GM21576 (cell line): ENCODE data around the gene ATAD3B.
"Not testable (repeated sequence)": the region's sequence is repeated elsewhere in the genome, so short reads cannot be mapped to it uniquely, and the experiment has no call there.

Experiments
- ATAC-seq: cut with Tn5 transposase; IDR thresholded peaks from one replicate; pipeline ENCODE4 v1.9.1; 2021; ENCODE audit warnings: mild to moderate bottlenecking, moderate library complexity; ENCODE audit not compliant: unreplicated experiment

Gene ATAD3B

DNA sequence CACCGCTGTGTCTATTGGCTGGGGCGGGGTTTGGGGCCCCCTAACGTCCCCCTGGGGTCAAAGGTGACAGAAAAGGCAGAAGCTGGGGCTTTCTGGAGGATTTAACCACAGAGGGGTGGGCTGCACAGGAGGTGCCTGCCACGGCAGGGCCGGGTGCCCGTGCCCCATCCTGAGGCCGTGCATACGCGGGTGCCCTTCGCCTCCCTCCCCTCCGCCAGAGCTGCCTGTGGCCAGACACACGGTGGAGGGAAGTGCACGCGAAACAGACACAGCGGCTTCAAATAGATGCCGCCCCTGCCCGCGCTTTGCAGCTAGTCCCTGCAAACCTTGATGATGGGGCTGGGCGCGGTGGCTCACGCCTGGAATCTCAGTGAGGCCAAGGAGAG lies 37.9 kb downstream of the ATAD3B start:
- ATAC-seq: not testable (repeated sequence)

DNA sequence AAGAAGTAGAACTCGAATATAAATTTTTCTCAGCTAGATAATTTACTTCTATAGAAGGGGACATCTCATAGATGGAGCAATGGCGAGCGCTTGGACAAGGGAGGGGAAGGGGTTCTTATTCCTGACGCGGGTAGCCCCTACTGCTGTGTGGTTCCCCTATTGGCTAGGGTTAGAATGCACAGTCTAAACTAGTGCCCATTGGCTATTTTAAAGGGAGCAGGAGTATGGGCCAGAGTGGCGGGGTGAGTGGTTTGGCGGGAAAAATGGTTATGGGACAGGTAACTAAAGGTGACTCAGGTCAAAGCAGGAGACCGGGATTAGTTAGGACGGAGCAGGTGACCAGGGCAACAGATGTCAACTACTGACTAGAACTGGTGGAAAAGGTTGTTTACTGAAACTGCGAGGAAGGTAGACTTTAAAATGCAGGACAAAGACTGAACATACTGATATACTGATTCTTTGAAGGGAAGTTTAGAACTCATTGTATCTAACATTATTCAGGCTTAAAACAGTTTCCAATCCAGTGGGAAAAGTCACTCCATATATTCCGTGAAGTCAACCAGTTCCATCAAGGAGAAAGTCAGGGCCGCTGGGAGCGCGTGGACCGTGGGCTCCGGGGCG lies 39.5 kb downstream of the ATAD3B start:
- no peak for ATAC-seq

DNA sequence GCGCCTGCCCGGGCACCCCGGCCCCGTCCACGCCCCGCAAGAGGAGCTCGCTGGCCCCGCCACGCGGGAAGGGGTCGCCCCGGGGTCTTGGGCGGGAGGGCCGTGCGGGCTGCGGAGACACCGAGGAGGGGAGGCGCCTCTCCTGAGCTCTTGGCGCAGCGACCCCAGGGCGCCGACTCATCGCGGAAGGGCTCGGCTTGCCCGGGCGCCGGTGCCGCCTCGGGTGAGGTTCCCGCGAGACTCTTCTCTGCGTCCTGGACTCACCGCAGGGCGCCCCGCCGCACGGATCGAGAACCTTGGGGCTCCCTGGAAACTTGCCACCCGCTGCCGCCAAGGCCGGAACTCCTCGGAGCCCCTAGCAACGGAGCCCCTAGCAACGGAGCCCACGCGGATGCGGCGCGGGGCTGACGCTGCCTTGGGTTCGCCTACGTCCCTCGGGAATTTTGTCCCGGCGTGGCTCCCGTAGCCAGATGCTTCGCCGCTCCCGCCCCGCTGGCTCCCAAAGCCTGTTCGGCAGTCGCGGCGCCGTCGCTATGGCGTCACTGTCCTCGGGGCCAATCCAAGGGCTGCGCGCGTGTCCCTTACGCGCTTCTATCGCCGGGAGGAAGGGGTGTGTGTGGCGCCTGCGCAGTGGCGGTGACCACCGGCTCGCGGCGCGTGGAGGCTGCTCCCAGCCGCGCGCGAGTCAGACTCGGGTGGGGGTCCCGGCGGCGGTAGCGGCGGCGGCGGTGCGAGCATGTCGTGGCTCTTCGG lies 40.1 kb downstream of the ATAD3B start, which contains the start of gene ATAD3A:
TSS of gene ATAD3A (plus strand) at position 630 of the 753 bp plus-strand sequence. CDS start at position 737, 107 bp downstream.
- ATAC-seq: peak; percentile 86

DNA sequence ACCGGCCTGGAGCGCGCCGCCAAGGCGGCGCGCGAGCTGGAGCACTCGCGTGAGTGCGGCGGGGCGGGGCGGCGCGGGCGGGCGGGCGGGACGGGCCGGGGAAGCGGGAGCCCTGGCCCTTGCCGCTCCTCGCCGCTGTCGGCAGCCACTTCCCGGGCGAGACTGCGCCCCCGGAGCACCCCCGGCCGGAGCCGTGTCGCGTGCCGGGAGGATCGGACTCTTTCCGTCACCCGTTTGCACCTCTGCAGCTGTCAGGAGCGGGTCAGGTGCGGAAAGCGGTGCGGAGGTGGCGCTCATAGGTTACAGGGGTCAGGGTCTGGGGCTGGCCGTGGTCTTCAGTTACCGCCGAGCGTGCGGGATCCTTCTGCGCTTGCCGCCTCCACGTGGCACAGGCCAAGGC lies 40.9 kb downstream of the ATAD3B start:
- ATAC-seq: not testable (repeated sequence)

DNA sequence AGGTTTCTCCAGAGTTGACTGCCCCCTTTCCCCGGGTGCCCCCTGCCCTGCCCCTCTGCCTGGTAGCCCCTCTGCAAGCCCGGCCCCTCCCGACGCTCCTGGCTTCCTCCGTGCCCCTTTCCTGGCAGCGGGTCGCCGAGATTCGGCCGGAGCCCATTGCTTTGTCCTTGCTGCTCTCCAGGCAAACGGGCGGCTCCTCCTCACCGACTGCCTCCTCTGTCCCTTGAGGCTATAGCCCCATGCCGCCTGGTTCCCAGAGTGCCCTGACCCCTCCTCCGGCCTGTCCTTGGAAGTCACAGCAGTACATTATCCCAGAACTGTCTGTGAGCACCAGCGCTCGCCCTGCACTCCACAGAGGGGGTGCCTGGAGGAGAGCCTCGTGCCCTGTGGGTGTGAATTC lies 42.1 kb downstream of the ATAD3B start:
- ATAC-seq: not testable (repeated sequence)

DNA sequence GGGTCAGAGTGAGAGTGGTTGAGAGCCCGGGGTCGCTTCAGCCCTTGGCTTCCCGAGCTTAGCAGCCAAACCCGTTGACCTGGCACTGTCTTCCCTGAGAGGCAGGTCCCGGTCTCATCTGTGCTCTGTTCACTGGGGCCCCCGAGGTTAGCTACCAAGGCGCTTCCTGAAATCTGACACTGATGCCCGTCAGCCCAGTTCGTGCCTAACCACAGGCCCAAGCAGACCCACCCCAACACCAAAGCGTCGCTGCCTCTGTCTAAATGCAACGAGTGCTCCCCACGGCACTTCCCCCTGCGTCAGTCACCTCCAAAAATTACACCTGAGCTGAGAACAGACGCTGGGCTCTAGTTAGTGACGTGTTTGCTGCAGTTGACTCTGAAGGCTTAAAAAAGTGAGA lies 42.8 kb downstream of the ATAD3B start:
- not testable (repeated sequence) for ATAC-seq

DNA sequence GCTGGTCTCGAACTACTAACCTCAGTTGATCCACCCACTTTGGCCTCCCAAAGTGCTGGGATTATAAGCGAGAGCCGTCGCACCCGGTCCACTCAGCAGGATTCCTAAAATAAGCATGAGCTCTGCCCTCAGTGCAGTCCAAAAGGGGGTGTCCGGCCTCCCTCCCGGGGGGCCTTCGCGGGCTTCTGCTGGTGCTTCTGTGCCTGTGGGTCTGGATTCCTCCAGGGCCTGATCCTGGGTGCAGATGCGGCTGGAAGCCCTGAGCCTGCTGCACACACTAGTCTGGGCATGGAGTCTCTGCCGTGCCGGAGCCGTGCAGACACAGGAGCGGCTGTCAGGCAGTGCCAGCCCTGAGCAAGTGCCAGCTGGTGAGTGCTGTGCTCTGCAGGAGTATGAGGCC lies 45.4 kb downstream of the ATAD3B start:
- not testable (repeated sequence) for ATAC-seq

DNA sequence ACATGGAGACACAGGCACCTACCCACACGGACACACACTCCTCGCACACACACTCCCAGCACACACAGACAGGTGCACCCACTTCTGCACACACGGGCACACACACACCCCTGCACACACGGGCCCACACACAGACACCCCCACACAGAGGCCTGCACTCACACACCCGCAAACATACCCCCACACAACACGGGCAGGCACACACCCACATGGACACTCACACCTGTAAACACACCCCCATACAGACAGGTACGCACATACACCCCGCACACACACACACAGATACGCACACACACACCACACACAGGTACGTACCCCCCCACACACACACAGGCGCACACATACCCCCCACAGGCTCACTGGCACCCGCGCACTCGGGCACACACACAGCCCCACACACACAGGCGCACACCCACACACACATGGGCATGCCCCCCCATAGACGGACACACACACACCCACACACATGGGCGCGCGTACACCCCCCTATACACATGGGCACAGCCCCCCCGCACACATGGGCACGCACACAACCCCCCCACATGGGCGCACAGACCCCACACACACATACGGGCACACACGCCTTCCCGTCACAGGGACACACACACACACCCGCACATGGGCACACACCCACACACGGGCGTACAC lies 46.5 kb downstream of the ATAD3B start:
- no peak for ATAC-seq

DNA sequence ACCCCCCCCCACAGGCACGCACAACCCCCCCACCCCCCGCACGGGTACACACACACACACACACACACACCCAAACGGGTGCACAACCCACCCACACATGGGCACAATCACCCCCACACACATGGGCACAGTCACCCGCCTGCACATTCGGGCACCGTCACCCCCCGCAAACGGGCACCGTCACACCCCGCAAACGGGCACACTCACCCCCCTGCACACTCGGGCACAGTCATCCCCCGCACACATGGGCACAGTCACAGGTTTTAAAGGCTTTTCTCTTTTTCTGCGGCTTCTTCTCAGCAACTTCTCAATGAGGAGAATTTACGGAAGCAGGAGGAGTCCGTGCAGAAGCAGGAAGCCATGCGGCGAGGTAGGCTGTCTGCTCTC lies 47.0 kb downstream of the ATAD3B start:
- not testable (repeated sequence) for ATAC-seq

DNA sequence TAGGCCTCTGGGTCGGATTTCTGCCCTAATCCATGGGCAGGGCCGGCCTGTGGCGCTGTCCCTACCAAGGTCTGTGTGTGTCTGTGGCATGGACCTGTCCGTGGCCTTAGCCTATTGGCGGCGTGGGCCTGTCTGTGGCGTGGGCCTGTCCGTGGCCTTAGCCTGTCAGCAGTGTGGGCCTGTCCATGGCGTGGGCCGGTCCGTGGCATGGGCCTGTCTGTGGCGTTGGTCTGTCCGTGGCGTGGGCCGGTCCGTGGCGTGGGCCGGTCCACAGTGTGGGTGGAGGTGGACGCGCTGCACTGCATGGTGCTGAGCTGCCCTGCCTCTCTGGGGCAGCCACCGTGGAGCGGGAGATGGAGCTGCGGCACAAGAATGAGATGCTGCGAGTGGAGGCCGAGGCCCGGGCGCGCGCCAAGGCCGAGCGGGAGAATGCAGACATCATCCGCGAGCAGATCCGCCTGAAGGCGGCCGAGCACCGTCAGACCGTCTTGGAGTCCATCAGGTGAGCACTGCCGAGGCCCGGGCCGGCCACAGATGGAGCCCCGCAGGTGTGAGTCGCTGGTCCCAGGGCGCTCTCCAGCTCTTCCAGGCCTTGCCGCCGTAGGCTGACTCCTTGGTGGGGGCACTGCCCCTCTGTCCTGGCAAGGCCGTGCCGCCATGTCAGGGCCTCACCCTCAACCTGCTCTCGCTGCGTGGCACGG lies 48.4 kb downstream of the ATAD3B start:
- ATAC-seq: not testable (repeated sequence)

DNA sequence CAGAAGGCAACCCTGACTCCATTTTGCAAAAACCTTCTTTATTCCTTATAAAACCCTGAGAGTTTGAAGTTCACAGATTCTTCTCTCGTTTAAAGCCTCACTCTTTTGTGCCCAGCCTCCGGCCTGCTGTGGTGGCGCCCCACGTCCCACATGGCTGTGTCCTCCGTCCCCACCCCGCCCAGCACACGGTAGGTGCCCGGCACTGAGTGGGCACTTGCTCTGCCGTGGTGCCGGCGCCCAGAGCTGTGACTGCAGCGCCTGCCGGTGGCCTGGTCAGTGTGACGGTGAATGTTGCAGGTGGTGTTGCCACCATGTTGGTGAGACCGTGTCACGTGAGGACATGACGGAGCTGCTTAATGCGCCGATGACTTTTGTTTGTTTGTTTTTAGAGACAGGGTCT lies 49.8 kb downstream of the ATAD3B start:
- no peak for ATAC-seq

DNA sequence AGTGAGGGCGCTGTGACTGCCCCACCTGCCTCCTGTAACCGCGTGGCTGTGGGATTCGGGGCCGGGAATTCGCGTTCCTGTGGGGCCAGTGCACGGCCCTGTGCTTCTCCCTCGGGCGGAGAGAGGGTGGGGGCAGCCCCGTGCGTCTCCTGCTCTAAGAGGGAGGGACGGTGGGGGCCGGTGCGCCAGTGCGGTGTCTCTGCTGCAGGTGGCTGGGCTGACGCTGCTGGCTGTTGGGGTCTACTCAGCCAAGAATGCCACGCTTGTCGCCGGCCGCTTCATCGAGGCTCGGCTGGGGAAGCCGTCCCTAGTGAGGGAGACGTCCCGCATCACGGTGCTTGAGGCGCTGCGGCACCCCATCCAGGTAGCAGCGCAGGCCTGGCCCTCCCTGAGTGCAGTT lies 51.0 kb downstream of the ATAD3B start:
- not testable (repeated sequence) for ATAC-seq

DNA sequence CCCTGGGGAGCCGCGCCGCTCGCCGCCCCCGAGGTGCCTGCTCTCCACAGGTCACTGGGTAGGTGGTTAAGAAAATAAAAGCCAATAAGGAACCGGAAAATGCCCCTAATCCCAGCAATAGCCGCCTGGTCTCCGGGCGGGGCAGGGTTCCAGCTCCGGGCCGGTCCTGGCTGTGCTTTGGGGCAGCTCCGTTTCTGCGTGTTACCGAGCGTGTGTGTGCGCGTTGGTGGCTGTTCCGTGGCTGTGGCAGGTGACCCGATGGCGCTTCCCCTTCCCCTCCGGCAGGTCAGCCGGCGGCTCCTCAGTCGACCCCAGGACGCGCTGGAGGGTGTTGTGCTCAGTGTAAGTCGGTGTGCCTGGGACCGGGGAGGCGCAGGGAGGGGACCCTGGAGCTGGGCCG lies 51.7 kb downstream of the ATAD3B start:
- ATAC-seq: not testable (repeated sequence)

DNA sequence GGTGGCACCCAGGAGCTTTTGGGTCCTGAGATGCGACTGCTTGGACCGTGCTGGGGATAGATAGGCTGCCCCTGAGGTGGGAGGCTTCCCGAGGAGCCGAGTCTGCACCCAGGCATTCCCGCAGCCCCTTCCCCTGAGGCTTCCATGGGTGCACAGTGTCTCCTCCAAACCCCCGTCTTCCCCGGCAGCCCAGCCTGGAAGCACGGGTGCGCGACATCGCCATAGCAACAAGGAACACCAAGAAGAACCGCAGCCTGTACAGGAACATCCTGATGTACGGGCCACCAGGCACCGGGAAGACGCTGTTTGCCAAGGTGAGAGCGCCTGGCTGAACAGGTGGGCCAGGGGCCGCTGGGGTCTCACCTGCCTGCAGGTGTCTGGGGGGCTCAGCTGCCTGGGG lies 52.1 kb downstream of the ATAD3B start:
- ATAC-seq: not testable (repeated sequence)

DNA sequence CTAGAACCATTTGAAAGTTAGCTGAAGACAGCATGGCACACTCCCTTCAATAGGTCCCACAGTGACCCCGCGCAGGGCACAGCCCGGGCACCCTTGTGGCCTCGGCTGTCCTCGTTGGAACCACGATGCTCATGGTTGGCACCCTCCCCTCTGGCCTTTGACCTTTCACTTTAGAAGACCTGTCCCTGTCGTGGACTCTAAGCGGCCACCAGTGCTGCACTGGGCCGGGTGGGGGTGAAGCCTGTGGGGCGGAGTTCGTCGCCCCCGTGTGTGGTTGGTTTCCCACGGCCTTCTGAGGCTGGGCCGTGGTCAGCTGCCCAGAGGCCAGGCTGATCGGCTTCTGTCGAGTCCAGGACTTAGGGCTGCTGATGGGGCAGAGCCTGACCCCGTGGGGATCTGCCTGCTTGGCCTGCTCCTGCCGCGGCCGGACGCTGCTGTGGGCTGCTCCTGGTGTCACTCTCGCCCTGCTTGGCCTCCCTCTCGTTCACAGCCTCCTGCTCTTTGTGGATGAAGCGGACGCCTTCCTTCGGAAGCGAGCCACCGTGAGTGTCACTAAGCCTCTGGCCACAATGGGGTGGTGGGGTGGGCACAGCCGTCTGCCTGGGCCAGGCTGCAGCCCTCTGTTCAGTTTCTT lies 53.3 kb downstream of the ATAD3B start:
- ATAC-seq: not testable (repeated sequence)

DNA sequence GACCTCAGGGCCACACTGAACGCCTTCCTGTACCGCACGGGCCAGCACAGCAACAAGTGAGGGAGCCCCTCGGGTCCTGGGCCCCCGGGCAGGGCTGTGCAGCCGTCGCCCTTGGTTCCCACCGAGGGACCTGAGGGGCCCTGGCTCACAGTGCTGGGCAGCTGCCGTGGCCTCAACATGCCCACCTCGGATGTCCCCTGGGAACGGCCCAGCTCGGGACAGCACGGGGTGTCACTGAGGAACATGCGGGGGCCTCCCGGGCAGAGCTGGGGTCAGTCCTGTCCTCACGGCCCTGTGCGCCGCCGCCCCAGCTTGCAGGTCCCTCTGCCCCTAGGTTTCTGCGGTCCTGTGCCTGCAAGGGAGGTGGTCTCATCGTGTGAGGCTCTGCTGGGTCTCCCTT lies 54.9 kb downstream of the ATAD3B start:
- ATAC-seq: not testable (repeated sequence)

DNA sequence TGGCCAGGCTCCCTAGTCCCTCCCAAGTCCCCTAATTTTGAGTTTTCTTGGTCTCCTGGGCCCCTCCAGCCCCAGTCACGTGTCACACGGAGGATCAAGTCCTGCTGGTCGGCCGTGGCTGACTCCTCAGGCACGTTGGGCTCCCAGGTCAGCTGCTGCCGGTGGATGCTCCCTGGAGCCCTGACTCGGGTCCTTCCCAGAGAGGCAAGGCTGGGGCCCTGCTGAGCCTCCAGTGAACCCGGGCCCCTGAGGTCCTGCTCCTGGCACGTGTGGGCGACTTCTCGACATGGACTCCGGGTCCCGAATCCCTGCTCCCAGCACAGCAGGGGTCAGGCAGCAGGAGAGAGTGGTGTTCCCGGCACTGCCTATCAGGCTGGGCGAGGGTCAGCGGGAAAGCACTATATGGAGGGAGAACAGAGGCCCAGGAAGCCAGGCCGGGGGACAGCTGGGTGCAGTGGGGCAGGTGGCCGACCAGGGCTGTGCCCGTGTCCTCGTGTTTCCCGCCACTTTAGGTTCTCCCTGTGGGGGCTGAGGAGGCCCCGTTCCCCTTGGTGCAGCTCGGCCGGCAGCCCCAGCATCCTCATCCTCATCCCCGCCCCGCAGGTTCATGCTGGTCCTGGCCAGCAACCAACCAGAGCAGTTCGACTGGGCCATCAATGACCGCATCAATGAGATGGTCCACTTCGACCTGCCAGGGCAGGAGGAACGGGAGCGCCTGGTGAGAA lies 55.7 kb downstream of the ATAD3B start:
- ATAC-seq: no peak

DNA sequence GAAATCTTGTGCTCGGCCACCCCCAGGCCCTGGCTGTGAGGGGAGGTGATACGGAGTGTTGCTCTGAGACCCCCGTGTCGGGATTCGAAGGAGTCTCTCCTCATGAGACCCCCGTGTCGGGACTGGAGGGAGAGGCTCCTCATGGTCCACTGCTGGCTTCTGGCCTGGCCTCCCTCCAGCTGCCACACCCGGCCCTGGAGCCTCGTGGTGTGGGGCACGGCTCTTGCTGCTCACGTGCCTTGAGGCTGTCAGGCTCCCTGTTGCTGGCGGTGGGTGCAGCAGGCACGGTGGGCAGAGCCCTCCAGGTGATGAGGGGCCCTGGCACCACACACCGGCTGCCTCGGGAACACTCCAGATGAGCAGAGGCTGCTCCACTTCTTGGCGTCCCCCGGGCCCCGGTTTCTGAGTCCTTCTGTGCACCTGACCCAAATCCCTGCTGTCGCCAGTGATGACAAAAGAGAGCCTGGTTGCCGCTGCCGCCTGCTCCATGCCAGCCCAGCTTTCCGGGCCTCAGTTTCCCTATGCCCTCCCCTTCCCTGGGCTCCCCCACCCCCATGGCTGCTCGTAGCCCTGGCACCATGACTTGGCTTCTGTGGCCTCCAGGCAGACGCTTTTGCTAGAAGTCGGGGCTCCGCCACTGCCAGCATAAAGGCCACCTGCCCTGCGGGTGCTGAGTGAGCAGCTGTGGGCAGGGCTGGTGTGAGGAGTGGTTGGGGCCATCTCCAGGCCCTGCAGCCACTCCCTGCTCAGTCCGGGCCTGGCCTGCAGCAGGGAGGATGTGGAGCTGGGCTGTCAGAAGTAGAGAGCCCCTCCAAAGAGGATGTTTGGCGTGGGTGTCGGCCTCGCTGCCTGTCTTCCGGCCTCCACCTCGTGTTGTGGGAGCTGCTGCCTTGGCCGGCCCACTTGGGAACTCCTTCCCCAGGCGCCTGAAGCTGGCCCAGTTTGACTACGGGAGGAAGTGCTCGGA lies 57.0 kb downstream of the ATAD3B start:
- ATAC-seq: no peak

DNA sequence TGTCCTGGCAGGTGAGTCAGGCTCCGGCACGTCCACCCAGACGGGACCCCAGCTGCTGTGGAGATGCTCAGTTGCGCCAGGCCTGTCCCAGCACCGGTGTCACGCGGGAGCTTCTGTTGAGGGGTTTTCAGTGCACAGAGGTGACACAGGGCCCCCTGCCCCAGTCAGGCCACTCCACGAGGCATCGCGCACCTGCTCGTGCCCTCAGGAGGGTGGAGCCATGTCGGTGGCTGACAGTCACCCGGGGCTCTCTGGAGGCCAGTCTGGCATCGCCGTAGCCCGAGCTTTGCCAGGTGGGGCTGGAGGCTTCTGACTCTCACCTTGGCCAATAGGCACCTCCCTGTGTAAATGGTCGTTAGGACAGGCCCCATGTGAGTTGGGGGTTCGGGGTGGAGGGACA lies 57.8 kb downstream of the ATAD3B start:
- no peak for ATAC-seq
